GM18517 (cell line): ENCODE measurements around the gene GMPR.
"Not testable (repeated sequence)": the region's sequence is repeated elsewhere in the genome, so short reads cannot be mapped to it uniquely, and the experiment has no call there.

Experiments used
- ATAC-seq: cut with Tn5 transposase; IDR thresholded peaks from one replicate; pipeline ENCODE4 v1.9.1; 2021; ENCODE audit warnings: mild to moderate bottlenecking, moderate library complexity; ENCODE audit not compliant: unreplicated experiment

Gene GMPR

DNA sequence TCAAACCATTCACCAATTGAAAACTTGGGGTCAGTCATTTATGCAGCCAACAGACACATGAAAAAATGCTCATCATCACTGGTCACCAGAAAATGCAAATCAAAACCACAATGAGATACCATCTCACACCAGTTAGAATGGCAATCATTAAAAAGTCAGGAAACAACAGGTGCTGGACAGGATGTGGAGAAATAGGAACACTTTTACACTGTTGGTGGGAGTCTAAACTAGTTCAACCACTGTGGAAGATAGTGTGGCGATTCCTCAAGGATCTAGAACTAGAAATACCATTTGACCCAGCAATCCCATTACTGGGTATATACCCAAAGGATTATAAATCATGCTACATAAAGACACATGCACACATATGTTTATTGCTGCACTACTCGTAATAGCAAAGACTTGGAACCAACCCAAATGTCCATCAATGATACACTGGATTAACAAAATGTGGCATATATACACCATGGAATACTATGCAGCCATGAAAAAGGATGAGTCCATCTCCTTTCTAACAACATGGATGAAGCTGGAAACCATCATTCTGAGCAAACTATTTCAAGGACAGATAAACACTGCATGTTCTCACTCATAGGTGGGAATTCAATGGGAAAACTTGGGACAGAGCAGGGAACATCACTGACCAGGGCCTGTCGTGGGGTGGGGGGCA is 13.2 kb upstream of the GMPR start:
- not testable (repeated sequence) for ATAC-seq

DNA sequence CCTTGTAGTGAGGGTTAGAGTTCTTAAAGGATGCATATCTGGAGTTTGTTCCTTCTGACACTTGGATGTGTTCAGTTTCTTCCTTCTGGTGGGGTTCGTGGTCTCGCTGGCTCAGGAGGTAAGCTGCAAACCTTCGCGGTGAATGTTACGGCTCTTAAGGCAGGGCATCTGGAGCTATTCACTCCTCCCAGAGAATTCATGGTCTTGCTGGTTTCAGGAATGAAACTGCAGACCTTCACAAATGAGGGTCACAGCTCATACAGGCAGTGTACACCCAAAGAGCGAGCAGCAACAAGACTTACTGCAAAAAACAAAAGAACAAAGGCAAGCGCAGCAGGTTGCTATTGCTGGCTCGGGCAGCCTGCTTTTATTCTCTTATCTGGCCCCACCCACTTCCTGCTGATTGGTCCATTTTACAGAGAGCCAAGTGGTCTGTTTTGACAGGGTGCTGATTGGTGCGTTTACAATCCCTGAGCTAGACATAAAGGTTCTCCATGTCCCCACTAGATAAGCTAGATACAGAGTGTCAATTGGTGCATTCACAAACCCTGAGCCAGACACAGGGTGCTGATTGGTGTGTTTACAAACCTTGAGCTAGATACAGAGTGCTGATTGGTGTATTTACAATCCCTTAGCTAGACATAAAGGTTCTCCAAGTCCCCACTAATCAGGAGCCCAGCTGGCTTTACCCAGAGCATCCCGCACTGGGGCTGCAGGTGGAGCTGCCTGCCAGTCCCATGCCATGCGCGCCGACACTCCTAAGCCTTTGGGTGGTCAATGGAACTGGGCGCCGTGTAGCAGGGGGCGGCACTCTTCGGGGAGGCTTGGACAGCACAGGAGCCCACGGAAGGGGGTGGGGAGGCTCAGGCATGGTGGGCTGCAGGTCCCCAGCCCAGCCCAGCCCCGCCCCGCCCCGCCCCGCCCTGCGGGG is 12.0 kb upstream of the GMPR start:
- ATAC-seq, result not testable (repeated sequence)

DNA sequence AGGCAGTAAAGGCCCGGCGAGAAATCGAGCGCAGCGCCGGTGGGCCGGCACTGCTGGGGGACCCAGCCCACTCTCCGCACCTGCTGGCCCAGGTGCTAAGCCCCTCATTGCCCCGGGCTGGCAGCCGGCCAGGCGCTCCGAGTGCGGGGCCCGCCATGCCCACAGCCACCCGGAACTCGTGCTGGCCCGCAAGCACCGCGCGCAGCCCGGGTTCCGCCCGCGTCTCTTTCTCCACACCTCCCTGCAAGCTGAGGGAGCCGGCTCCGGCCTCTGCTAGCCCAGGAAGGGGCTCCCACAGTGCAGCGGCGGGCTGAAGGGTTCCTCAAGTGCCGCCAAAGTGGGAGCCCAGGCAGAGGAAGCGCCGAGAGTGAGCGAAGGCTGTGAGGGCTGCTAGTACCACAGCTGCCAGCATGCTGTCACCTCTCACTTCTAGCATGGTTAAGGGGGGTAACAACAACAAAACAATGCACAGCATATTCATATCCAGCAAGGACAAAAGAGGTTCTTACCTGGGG is 11.3 kb upstream of the GMPR start:
- ATAC-seq, result no peak

DNA sequence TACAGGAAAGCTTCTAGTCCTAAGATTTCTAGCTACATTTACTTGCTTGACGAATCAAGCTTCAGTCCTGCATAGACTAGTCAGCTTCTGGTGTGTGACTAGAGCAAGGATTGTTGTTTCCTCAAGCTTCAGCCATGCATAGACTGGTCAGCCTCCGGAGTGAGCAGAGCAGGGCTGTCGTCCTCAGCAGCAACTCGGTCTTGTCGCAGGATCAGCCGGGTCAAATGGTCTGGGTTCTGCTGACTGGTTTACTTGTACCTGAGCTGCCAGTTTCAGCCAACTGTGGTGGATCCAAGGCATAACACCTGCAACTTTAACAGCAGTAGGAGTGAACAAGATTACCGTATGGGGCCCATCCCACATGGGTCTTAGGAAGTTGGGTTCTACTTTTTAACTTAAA is 10.8 kb upstream of the GMPR start:
- ATAC-seq, result no peak

DNA sequence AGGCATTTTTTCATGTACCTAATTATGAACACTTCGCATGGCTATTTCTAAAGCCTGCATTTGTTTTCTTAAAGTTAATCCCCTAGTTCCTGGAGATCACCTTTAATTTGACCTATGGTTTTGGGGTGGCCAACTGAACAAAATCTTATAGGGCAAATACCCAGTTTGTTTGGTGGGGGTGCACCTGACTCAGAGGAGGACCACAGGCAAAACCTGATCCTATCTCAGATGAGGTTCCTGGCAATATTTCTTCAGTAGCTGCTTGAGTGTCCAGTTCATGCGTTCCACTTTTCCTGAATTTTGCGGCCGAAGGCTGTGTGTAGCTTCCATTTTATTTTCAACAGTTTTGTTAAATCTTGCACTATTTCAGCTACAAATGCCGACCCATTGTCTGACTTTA is 10.3 kb upstream of the GMPR start:
- ATAC-seq, result no peak

DNA sequence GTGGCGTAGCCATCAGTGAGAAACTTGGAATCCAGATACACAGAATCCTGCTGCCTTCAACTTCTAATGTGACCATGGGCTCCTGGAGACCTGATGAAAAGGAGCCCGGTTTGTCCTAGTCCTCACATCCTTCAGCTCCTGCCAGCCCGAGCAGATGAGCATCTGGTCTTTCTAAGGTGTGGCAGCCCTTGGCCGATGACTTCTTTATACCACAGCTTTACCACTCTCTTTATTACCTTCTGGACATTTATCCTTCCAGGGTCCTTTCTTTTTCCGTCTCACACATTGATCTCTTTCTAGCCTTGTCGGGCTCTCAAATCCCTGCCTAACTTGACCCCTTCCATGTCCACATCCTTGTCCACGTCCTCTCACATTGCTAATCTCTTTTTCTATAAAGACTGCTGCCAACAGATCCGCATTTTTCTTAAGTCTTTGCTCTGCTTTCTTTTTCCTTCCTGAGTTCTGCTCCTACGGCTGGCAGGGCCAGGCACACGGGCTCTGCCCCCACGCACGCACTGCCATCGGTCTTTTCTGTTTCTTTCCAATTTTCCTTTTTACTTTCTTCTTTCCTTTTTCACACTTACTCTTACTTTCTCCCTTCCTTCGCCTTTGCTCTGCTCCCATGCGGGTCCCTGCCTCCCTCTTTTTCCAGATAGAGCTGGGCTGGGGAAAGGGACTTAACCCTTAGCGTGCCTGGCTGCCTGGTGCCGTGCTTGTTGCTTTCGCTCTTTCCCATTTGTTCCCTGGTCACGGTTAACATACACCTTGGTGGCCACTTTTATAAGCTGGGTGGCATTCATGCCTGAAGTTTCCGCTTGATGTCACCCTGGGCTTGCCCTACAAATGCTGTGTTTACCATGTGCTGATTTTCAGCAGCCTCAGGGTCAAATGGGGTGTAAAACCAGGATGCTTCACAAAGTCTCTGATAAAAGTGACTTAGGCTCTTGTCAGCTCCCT is 9.4 kb upstream of the GMPR start:
- ATAC-seq, result no peak

DNA sequence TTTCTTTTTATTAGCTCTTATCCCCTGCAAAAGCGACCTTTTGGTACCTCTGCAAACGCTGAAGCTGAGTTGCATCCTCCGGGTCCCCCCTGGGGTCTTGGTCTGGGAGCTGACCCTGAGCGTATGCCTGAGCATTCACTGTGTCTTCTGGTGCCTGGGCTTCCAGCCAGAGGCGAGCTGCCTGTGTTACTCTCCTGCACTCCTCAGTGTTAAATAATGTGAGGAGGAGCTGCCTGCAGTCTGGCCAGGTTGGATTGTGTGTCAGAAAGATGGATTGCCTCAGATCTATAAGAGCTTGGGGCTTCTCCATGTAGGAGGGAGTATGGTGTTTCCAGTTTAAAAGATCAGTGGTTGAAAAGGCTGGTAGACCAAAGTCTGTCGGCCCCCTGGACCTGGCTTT is 8.7 kb upstream of the GMPR start:
- ATAC-seq, result no peak

DNA sequence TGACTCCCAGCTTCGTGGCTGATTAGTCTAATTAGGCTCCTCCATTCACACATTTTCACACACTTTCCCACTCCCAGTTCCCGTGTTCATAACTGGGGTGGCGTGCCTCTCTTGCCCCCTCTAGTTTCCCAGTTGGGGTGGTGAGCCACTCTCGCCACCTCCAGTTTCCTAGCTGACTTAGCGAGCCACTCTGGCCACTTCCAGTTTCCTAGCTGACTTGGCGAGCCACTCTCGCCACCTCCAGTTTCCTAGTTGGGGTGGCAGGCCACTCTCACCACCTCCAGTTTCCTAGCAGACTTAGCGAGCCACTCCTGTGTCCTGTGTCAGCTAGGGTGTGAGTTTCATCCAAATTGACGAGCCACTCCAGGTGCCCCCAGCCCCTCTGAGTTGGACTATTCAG is 7.4 kb upstream of the GMPR start:
- no peak for ATAC-seq

DNA sequence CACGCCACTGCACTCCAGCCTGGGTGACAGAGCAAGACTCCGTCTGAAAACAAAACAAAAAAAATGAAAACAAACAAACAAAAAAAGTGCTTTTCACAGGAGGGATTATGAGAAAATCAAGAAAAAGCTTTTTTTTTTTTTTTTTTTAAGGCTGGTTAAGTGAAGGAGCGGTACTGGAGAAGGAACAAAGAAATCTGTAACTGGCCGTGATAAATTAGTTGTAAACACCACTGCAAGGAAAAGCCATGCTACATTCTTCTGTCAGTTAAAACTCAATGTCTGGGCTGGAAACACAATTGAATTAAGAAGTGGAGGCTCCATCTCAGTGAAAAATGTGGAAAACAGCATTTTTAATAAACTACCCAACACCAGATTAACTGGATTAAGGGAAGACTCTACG is 6.3 kb upstream of the GMPR start:
- ATAC-seq, result no peak

DNA sequence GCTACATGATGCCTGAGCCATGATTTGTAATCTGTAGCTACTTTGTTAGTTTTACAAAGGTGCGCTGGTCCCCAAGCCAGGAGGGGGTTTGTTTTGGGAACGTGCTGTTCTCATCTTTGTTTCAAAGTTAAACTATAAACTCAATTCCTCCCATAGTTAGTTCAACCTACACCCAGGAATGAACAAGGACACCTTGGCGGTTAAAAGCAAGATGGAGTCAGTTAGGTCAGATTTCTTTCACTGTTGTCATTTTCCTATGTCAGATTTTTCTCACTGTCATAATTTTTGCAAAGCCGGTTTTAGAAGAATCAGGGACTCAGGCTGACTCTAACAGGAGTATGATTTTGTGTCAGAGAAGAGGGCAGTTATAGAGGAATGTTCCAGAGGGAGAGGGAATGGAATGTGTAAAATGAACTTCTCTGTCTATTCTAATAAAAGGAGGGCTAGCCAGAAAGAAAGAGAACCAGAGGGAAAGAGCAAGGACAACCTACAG is 2.3 kb upstream of the GMPR start:
- ATAC-seq, result no peak

DNA sequence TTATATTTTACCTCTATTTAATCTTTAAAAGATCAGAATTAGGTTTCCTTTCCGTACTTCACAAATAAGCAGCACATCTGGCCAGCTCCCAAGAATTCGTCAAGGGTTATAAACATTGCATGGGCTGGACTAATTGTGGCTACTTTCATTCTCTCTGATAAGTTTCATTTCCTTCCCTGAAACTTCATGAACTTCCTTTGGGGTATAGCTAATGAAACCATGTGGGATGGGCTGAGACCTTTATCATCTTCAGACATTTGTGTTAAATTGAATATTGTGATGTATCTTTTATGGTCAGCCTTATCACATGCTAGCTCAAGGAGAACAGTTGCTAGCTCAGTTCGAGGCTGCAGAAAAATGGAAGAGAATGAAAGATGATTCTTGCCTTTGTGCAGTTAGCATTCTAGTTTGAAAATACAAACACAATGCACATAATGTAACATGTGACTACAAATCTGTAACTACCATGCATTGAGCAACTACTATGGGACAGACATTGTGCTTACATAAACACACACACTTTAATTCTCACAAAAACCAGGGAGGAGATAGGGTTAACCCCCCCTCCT is 1.7 kb upstream of the GMPR start:
- ATAC-seq, result peak; percentile 38

DNA sequence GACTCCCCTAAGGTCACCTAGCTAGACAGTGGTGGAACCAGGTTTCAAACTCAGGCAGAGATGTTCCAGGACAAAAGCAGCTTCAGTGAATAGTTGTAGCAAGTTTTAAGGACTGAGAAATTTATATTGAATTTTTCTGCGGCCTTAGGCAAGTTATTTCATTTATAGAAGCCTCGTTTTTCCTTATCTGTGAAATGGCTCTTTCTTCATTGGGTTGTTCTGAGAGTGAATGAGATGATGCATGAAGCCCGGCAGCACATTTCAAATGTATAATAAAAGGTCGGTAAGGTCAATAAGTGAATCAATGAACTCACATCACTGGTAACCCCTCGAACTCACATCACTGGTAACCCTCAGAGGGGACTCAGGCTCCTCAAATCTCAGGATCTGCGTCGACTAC is 1.1 kb upstream of the GMPR start:
- ATAC-seq, result no peak

DNA sequence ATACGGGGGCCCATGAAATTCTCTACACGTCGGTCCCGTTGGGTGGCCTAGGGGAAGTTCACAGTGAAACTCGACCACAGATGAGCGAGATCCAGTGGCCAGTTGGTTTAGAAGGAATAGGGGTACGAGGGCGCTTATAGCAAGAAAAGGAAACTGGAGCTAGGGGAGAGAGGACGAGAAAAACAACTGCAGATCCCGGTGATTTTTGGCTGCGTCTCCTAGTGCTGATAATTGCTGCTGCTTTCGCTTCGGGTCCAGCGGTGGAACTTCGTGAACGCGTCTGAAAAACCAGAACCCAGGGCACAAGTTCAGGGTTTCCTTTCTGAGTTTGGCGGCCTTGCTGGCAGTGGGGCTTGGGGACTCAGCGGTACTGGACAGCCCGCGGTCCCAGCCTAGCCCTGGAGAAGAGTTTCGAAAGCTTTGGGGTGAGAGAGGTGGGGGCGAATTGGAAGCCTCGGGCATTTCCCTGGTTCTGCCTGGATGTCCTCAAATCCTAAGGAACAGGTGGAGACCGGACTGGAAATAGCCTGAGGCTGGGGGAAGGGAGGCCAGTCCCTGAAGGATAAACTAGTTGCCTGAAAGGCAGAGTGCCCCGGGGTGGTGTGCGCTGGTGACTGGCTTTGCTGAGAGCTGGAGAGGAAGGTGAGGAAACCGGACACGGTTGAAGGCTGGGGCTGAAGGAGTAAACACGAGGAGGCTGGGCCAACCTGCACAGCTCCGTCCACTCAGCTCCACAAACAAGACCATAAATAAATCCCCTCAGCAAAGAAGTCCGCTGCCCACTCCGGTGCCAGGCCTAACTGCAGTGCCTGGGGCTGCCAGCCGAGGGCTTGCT is 793 bp downstream of the GMPR start:
- no peak for ATAC-seq

DNA sequence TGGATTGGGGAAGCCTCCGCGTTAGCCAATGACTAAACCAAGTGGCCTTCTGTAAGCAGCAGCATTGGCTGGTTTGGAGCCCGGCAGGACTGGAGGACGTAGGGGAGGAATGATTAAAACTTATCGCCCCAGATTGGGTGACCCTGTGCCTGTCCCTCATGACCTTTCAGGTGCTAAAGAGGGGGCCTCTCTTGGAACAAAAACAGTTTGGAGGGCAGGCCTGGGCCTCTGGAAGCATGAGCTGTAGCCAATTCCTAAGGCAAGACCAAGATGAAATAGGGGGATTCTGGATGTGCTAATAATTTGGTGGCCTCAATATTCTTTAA is 1.4 kb downstream of the GMPR start:
- ATAC-seq, result no peak

DNA sequence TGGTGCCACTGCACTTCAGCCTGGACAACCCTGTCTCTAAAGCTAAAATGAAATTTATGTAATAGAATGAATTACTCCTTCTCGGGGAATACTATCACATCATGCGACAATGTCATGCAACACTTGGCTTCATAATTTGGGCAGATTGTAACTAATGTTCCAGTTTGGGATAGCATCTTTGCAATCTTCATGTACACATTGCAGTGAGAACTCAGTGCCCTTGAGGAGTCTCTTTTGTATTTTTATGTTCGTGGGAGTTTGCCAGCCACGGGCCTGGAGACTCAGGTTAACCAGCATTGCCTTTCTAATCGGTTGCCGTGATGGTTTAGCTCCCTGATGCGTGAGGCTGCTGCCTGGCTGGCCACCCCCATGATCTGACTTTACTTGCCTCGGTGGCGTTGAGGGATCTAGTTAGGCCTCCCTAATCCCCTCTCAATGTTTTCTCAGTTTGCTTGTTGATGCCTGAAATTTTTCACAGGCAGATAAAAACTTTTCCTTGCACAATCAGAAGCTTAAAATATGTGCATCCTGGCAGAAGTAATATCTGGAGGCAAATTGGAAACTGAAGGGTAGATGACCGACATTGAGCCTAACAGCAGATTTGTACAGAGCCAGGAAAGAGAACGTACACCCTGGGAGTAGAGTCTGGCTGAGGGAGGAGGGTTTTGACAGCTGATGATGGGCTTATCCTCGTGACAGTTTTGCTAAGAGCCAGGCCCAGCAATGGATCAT is 2.4 kb downstream of the GMPR start:
- no peak for ATAC-seq

DNA sequence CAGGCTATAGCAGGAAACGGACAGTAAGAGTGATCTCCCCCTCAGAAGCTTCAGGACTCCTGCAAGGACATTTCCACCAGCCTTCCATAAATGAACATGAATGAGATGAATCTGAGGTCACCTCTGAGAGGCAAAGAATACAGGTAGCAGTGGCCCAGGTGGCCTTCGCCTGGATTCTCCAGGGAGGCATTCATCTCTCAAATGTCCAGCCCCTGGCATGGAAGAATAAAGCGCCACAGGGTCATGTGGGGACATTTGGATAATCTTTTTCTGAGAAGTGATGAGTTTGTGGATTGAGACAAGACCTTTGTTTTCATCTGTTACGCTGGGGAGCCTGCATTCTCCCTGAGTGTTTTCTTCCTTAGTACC is 2.9 kb downstream of the GMPR start:
- no peak for ATAC-seq

DNA sequence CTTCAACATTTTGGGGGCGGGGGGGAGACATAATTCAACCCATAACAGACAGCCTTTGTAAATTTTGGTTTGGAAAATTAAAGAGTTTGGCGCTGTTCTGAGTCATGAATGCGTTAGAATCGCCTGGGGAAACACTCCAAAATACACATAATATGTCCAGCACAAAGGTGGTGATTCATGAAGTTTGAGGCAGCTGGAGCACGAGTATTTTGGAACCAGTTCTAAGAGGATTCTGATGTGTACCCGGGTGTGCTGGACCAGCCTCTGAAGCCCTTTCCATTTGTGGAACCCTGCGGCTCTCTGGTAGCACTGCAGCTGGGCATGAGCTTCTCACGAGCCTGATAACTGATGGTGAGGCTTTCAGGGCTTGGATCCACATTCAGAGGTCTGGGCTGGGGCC is 4.7 kb downstream of the GMPR start:
- ATAC-seq, result no peak

DNA sequence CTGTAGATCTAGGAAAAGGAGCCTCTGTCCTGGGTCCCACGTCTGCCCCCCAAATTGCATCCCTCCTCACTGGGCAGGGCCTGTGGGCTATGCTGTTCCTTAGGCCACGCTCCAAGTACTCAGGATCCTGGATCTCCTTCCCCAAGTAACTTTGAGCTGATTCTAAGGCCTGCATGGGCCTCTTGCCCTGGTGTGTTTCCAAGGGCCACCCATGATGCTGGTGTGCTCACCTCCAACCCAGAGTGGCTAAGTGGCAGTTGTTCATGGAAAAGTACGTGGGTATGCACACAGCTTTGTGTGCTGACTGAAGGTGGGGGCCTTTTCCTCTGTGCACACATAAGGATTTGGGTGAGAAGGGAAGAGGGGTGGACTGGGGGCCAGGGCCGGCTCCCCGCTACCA is 5.3 kb downstream of the GMPR start:
- ATAC-seq, result no peak

DNA sequence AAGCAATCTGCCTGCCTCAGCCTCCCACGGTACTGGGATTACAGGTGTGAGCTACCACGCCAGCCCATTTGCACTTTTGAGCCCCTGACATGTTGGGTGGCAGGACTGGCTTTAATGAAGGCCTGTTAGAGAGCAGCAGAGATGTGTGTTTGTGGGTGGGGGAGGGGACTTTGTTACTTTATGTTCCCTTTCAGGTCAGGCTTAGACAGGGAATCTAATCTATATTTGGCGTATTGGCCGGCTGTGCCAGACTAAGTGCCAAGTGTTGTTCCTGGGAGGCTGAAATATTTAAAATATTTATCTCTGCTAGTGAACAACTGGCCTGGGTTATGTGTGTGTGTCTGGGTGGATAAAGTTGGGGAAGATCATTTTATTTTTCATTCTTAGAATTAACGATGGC is 6.1 kb downstream of the GMPR start:
- no peak for ATAC-seq
